ENCODE data around the gene EIF1B. TPM values are rescaled to one million over a fixed set of nuclear protein-coding genes. Genes with fewer than 3 reads are reported as not detected.
A peak's percentile ranks its signal among the peaks of the same experiment; 100 is the strongest.

The EIF1B gene
- total and polyA plus RNA-seq, 4 donors = 51.3 to 79.2 (median 62.8) TPM

DNA sequence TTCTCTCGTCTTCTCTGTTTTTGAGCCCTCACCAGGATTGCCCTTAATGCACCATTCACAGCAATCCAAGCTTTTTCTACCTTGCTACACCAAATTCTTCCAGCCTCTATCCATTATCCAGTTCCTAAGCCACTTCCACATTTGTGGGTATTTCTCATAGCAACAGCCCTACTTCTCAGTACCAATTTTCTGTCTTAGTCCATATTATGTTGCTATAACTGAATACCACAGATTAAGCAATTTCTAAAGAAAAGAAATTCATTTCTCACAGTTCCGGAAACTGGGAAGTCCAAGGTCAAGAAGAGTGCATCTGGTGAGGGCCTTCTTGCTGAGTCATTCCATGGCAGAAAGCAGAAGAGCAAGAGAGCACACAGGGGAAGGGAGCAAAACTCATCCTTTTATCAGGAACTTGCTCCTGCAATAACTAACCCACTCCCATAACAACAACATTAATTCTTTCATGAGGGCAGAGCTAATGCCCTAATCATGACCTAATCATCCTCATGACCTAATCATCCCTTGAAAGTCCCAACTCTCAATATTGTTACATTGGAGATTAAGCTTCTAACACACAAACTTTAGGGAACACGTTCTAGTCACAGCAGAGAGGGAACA is 9.7 kb upstream of the EIF1B start:
- Histone ChIP-seq H3K4me1 (ENCODE audit: control insufficient read depth in 1 of 2, insufficient read depth in 2 of 2, low read length in 2 of 2) (no peaks in the 10 kb centered on the region), H3K9me3 (ENCODE audit: control insufficient read depth, low read length) (no peaks in the 10 kb centered on the region), H3K4me3 (ENCODE audit: low read length in 2 of 2) (no peak overlapping the region), H3K36me3 (ENCODE audit: control insufficient read depth in 1 of 2, insufficient read depth in 2 of 2, low read length in 1 of 2) (no peaks in the 10 kb centered on the region), H3K27me3 (ENCODE audit: control insufficient read depth in 1 of 2, insufficient read depth in 2 of 2, low read length in 1 of 2) (no peaks in the 10 kb centered on the region), H3K27ac (ENCODE audit: low read depth in 1 of 2, low read length in 2 of 2) (no peak overlapping the region)
- ATAC-seq (ENCODE audit: low FRiP score) (peak; percentile 88), DNase-seq (no peak)
- intact Hi-C loops (cut with DNase I) = loop anchor here (10.0 kb wide), 2 partner anchors 225 to 575 kb away; partner anchors contain the start of gene ZNF621 (in 1 of the 2)
- 87 to 90% methylated on average over 3 of the region's 3 CpGs for WGBS, 2 donors

GRCh38 chr3:40302784-40303183 is 6.7 kb upstream of the EIF1B start:
- Histone ChIP-seq H3K4me1 (ENCODE audit: control insufficient read depth in 1 of 2, insufficient read depth in 2 of 2, low read length in 2 of 2) (no peaks in the 10 kb centered on the region), H3K4me3 (ENCODE audit: low read length in 2 of 2) (no peak overlapping the region), H3K36me3 (ENCODE audit: control insufficient read depth in 1 of 2, insufficient read depth in 2 of 2, low read length in 1 of 2) (no peaks in the 10 kb centered on the region), H3K27ac (ENCODE audit: low read depth in 1 of 2, low read length in 2 of 2) (no peak overlapping the region), H3K27me3 (ENCODE audit: control insufficient read depth in 1 of 2, insufficient read depth in 2 of 2, low read length in 1 of 2) (no peaks in the 10 kb centered on the region), H3K9me3 (ENCODE audit: control insufficient read depth, low read length) (no peaks in the 10 kb centered on the region)
- DNase-seq = no peak
- ATAC-seq (ENCODE audit: low FRiP score) = no peak
- intact Hi-C loops (cut with DNase I) = loop anchor here in 1 of 2 donors (10.0 kb wide), 1 partner anchor 222 kb away; the partner anchor contains the start of gene ZNF621
- 3 to 14% methylated on average over 1 of the region's 1 CpG for WGBS, 2 donors

- intact Hi-C loops (cut with DNase I) = loop anchor here in 1 of 2 donors (10.0 kb wide), 1 partner anchor 220 kb away; the partner anchor contains the start of gene ZNF621
- H3K4me3 ChIP-seq (ENCODE audit: low read length in 2 of 2) = no peak overlapping the region
- no peaks in the 10 kb centered on the region for H3K4me1 ChIP-seq (ENCODE audit: control insufficient read depth in 1 of 2, insufficient read depth in 2 of 2, low read length in 2 of 2)
- no peaks in the 10 kb centered on the region for H3K36me3 ChIP-seq (ENCODE audit: control insufficient read depth in 1 of 2, insufficient read depth in 2 of 2, low read length in 1 of 2)
- no peak overlapping the region for H3K27ac ChIP-seq (ENCODE audit: low read depth in 1 of 2, low read length in 2 of 2)
- no peak for ATAC-seq (ENCODE audit: low FRiP score)
- WGBS, 2 donors = 91 to 94% methylated on average over 2 of the region's 2 CpGs
- no peaks in the 10 kb centered on the region for H3K9me3 ChIP-seq (ENCODE audit: control insufficient read depth, low read length)
- no peaks in the 10 kb centered on the region for H3K27me3 ChIP-seq (ENCODE audit: control insufficient read depth in 1 of 2, insufficient read depth in 2 of 2, low read length in 1 of 2)
- DNase-seq = no peak
Measured at GRCh38 chr3:40304352-40304751, 5.2 kb upstream of the EIF1B start.

- H3K27me3 ChIP-seq (ENCODE audit: control insufficient read depth in 1 of 2, insufficient read depth in 2 of 2, low read length in 1 of 2) = no peaks in the 10 kb centered on the region
- ATAC-seq (ENCODE audit: low FRiP score) (no peak), DNase-seq (no peak)
- intact Hi-C loops (cut with DNase I) = loop anchor here in 1 of 2 donors (5.0 to 10.0 kb wide), 2 partner anchors 218 to 774 kb away; partner anchors contain the start of gene ZNF621
- WGBS, 2 donors = 90 to 91% methylated on average over 3 of the region's 3 CpGs
- no peak overlapping the region for H3K27ac ChIP-seq (ENCODE audit: low read depth in 1 of 2, low read length in 2 of 2)
- H3K36me3 ChIP-seq (ENCODE audit: control insufficient read depth in 1 of 2, insufficient read depth in 2 of 2, low read length in 1 of 2) = no peaks in the 10 kb centered on the region
- no peaks in the 10 kb centered on the region for H3K4me1 ChIP-seq (ENCODE audit: control insufficient read depth in 1 of 2, insufficient read depth in 2 of 2, low read length in 2 of 2)
- no peaks in the 10 kb centered on the region for H3K9me3 ChIP-seq (ENCODE audit: control insufficient read depth, low read length)
- H3K4me3 ChIP-seq (ENCODE audit: low read length in 2 of 2) = no peak overlapping the region
Measured at GRCh38 chr3:40306336-40306735, 3.2 kb upstream of the EIF1B start.

DNA sequence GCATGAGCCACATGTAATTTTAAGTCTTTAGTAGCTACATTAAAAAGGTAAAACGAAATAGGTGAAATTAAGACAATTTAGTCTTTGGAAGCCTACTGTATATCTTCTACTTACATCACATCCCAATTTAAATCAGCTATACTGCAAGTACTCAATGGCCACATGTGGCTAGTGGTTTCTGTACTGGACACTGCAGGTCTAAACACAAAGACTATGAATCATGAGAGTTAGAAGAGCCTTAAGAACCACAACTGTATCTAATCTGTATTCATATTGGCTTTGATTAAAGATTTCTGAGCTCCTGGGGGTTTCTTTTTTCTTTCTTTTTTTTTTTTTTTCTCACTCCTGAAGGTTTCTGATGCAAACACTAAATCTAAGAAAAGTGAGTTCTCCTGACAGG is 2.3 kb upstream of the EIF1B start:
- no peak overlapping the region for H3K27ac ChIP-seq (ENCODE audit: low read depth in 1 of 2, low read length in 2 of 2)
- ATAC-seq (ENCODE audit: low FRiP score) (no peak), DNase-seq (no peak)
- WGBS, 2 donors = 87 to 88% methylated on average over 1 of the region's 1 CpG
- no peaks in the 10 kb centered on the region for H3K9me3 ChIP-seq (ENCODE audit: control insufficient read depth, low read length)
- no peaks in the 10 kb centered on the region for H3K27me3 ChIP-seq (ENCODE audit: control insufficient read depth in 1 of 2, insufficient read depth in 2 of 2, low read length in 1 of 2)
- no peaks in the 10 kb centered on the region for H3K36me3 ChIP-seq (ENCODE audit: control insufficient read depth in 1 of 2, insufficient read depth in 2 of 2, low read length in 1 of 2)
- no peaks in the 10 kb centered on the region for H3K4me1 ChIP-seq (ENCODE audit: control insufficient read depth in 1 of 2, insufficient read depth in 2 of 2, low read length in 2 of 2)
- no peak overlapping the region for H3K4me3 ChIP-seq (ENCODE audit: low read length in 2 of 2)
- intact Hi-C loops (cut with DNase I) = loop anchor here in 1 of 2 donors (5.0 to 10.0 kb wide), 2 partner anchors 218 to 775 kb away; partner anchors contain the start of gene ZNF621

- Histone ChIP-seq H3K4me3 (ENCODE audit: low read length in 2 of 2) (peak overlapping the region; percentile 15 to 51), H3K4me1 (ENCODE audit: control insufficient read depth in 1 of 2, insufficient read depth in 2 of 2, low read length in 2 of 2) (no peaks in the 10 kb centered on the region), H3K36me3 (ENCODE audit: control insufficient read depth in 1 of 2, insufficient read depth in 2 of 2, low read length in 1 of 2) (peaks cover 0 to 3% of the 10 kb centered on the region in 2 donors), H3K27ac (ENCODE audit: low read depth in 1 of 2, low read length in 2 of 2) (peak overlapping the region in 1 of 2 donors; percentile 74), H3K27me3 (ENCODE audit: control insufficient read depth in 1 of 2, insufficient read depth in 2 of 2, low read length in 1 of 2) (no peaks in the 10 kb centered on the region), H3K9me3 (ENCODE audit: control insufficient read depth, low read length) (no peaks in the 10 kb centered on the region)
- DNase-seq (no peak), ATAC-seq (ENCODE audit: low FRiP score) (peak; percentile 0)
- intact Hi-C loops (cut with DNase I) = loop anchor here in 1 of 2 donors (5.0 to 10.0 kb wide), 2 partner anchors 216 to 777 kb away; partner anchors contain the start of gene ZNF621
- WGBS, 2 donors = 22 to 27% methylated on average over 20 of the region's 20 CpGs
Measured at GRCh38 chr3:40308725-40309417, 636 bp upstream of the EIF1B start.

DNA sequence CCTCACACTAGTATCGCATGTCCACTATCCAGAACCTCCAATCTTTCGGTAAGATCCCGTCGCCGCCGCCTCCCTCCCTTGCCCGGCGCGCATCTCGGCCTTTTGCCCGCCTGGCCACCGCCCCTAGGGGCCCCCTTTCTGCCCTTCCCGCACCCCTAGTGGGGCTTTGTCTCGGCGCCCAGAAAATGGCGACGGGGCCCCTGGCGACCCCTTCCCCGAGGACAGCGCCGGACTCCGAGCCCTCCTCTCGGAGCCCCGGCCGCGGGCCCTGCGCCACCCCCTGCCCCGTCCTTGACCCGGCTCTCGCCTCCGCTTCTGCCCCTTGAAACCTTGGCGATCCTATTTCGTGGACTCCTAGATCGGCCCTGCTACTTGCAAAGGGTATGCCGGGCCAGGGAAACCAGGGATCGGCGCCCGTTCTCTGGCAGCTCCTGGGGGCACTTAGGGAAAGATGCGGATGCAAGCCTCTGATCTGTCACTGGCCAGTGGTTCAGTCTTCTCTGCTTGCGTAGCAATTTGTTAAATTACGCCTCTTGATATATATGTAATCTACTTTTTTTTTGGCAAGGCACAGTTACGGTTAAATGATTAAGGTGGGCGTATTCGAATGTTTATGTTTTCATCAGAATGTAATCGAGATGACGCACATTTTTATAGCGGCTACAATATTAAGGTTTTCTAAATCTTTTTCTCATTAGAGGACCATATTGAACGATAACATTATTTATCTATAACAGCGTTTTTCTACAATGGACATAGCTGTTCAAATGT is 603 bp downstream of the EIF1B start:
- peak overlapping the region; percentile 94 to 100 for H3K4me3 ChIP-seq (ENCODE audit: low read length in 2 of 2)
- H3K9me3 ChIP-seq (ENCODE audit: control insufficient read depth, low read length) = no peaks in the 10 kb centered on the region
- no peaks in the 10 kb centered on the region for H3K4me1 ChIP-seq (ENCODE audit: control insufficient read depth in 1 of 2, insufficient read depth in 2 of 2, low read length in 2 of 2)
- 0 to 1% methylated on average over 44 to 49 of the region's 49 CpGs for WGBS, 2 donors
- ATAC-seq (ENCODE audit: low FRiP score) (peak; percentile 81), DNase-seq (peak; percentile 71 to 87)
- no peaks in the 10 kb centered on the region for H3K27me3 ChIP-seq (ENCODE audit: control insufficient read depth in 1 of 2, insufficient read depth in 2 of 2, low read length in 1 of 2)
- H3K27ac ChIP-seq (ENCODE audit: low read depth in 1 of 2, low read length in 2 of 2) = peak overlapping the region; percentile 97 to 98
- intact Hi-C loops (cut with DNase I) = loop anchor here (5.0 to 10.0 kb wide), 4 partner anchors 142 to 778 kb away; partner anchors contain the start of genes RPL14 (in 1 of the 2) and ZNF621 (in 1 of the 2)
- peaks cover 0 to 3% of the 10 kb centered on the region in 2 donors for H3K36me3 ChIP-seq (ENCODE audit: control insufficient read depth in 1 of 2, insufficient read depth in 2 of 2, low read length in 1 of 2)

DNA sequence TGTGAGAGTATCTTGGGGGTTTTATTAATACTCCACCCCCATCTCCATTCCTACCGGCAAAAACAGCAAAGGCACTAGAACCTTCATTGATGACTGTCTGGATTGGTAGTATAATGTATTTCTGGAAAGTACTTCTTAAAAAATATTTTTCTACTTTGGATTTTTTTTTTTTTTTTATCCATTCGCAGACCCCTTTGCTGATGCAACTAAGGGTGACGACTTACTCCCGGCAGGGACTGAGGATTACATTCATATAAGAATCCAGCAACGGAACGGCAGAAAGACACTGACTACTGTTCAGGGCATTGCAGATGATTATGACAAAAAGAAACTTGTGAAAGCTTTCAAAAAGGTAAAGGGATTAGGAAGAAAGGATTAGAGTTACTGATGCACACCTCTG is 1.2 kb downstream of the EIF1B start:
- DNase-seq (no peak), ATAC-seq (ENCODE audit: low FRiP score) (no peak)
- H3K27ac ChIP-seq (ENCODE audit: low read depth in 1 of 2, low read length in 2 of 2) = no peak overlapping the region
- peak overlapping the region; percentile 94 to 100 for H3K4me3 ChIP-seq (ENCODE audit: low read length in 2 of 2)
- intact Hi-C loops (cut with DNase I) = loop anchor here (5.0 to 10.0 kb wide), 2 partner anchors 142 to 144 kb away; partner anchors contain the start of gene RPL14 (in 1 of the 2)
- H3K27me3 ChIP-seq (ENCODE audit: control insufficient read depth in 1 of 2, insufficient read depth in 2 of 2, low read length in 1 of 2) = no peaks in the 10 kb centered on the region
- no peaks in the 10 kb centered on the region for H3K4me1 ChIP-seq (ENCODE audit: control insufficient read depth in 1 of 2, insufficient read depth in 2 of 2, low read length in 2 of 2)
- 2 to 3% methylated on average over 6 of the region's 6 CpGs for WGBS, 2 donors
- H3K9me3 ChIP-seq (ENCODE audit: control insufficient read depth, low read length) = no peaks in the 10 kb centered on the region
- H3K36me3 ChIP-seq (ENCODE audit: control insufficient read depth in 1 of 2, insufficient read depth in 2 of 2, low read length in 1 of 2) = peaks cover 0 to 3% of the 10 kb centered on the region in 2 donors
